ENCODE measurements around the gene MICAL2. TPM values are rescaled to one million over a fixed set of nuclear protein-coding genes. Genes with fewer than 3 reads are reported as not detected.

The MICAL2 gene
- total RNA-seq, 3 donors from 2014 or later: 263 to 384 (median 312) TPM

GRCh38 chr11:12259956-12260355 lies 149.6 kb downstream of the MICAL2 start:
- ATAC-seq: no peak
- no peak overlapping the region for H3K4me3 ChIP-seq
- TF ChIP-seq CTCF (IDR thresholded peaks at IDR 0.05): no peak

GRCh38 chr11:12260731-12261521 lies 150.5 kb downstream of the MICAL2 start:
- no peaks in the 10 kb centered on the region for H3K4me1 ChIP-seq (ENCODE audit: low read depth)
- DNase-seq (no peak), ATAC-seq (no peak)
- peaks cover 8% of the 10 kb centered on the region for H3K36me3 ChIP-seq (ENCODE audit: low read depth)
- H3K9me3 ChIP-seq: no peaks in the 10 kb centered on the region
- intact Hi-C loops (cut with DNase I, micrococcal nuclease): no loop called here
- no peak overlapping the region for H3K4me3 ChIP-seq
- no peak for TF ChIP-seq CTCF (IDR thresholded peaks at IDR 0.05)

More at GRCh38 chr11:12259956-12260355, 149.6 kb downstream of the MICAL2 start:
- DNase-seq: no peak
- Histone ChIP-seq H3K4me1 (ENCODE audit: low read depth) (no peaks in the 10 kb centered on the region), H3K9me3 (no peaks in the 10 kb centered on the region), H3K36me3 (ENCODE audit: low read depth) (peaks cover 8% of the 10 kb centered on the region)
- intact Hi-C loops (cut with DNase I, micrococcal nuclease): no loop called here

GRCh38 chr11:12261551-12261950 lies 151.2 kb downstream of the MICAL2 start:
- no peak for DNase-seq
- intact Hi-C loops (cut with DNase I, micrococcal nuclease): no loop called here
- no peaks in the 10 kb centered on the region for H3K9me3 ChIP-seq
- no peak for TF ChIP-seq CTCF (IDR thresholded peaks at IDR 0.05)
- H3K36me3 ChIP-seq (ENCODE audit: low read depth): peaks cover 8% of the 10 kb centered on the region
- no peaks in the 10 kb centered on the region for H3K4me1 ChIP-seq (ENCODE audit: low read depth)
- ATAC-seq: no peak
- H3K4me3 ChIP-seq: no peak overlapping the region

GRCh38 chr11:12263141-12263693 lies 152.8 kb downstream of the MICAL2 start:
- intact Hi-C loops (cut with DNase I, micrococcal nuclease): no loop called here
- H3K36me3 ChIP-seq (ENCODE audit: low read depth): peaks cover 8% of the 10 kb centered on the region

GRCh38 chr11:12264361-12264760 lies 154.0 kb downstream of the MICAL2 start:
- peaks cover 8% of the 10 kb centered on the region for H3K36me3 ChIP-seq (ENCODE audit: low read depth)
- H3K4me1 ChIP-seq (ENCODE audit: low read depth): no peaks in the 10 kb centered on the region
- H3K9me3 ChIP-seq: no peaks in the 10 kb centered on the region
- H3K4me3 ChIP-seq: no peak overlapping the region
- TF ChIP-seq CTCF (IDR thresholded peaks at IDR 0.05): no peak
- intact Hi-C loops (cut with DNase I, micrococcal nuclease): no loop called here
- no peak for DNase-seq
- ATAC-seq: no peak

More at GRCh38 chr11:12263141-12263693, 152.8 kb downstream of the MICAL2 start:
- DNase-seq: no peak
- ATAC-seq: no peak
- Histone ChIP-seq H3K4me3 (no peak overlapping the region), H3K9me3 (no peaks in the 10 kb centered on the region), H3K4me1 (ENCODE audit: low read depth) (no peaks in the 10 kb centered on the region)
- no peak for TF ChIP-seq CTCF (IDR thresholded peaks at IDR 0.05)
